SJCRH30 (cell line): ENCODE results near the gene ZACN. TPM values are rescaled to one million over a fixed set of nuclear protein-coding genes. Genes with fewer than 3 reads are reported as not detected.
"Not testable (repeated sequence)": the region's sequence is repeated elsewhere in the genome, so short reads cannot be mapped to it uniquely, and the experiment has no call there.

Experiments
- DNase-seq, 2 experiments: peaks; one replicate each; pipeline ENCODE4 v3.0.0-alpha.2; 2015 to 2020
- H3K27ac ChIP-seq: fragments of 250-450 bp; sonication (Bioruptor Pico); 2 replicates; pipeline ENCODE4 v1.5.1; 2020; ENCODE audit warnings: mild to moderate bottlenecking, moderate library complexity
- H3K27me3 ChIP-seq: fragments of 250-450 bp; sonication (Bioruptor Pico); 2 replicates; pipeline ENCODE4 v1.5.1; 2020; ENCODE audit warnings: mild to moderate bottlenecking, moderate library complexity
- H3K36me3 ChIP-seq: fragments of 250-450 bp; sonication (Bioruptor Pico); 2 replicates; pipeline ENCODE4 v1.5.1; 2020; ENCODE audit warnings: mild to moderate bottlenecking, moderate library complexity
- H3K4me1 ChIP-seq: fragments of 250-450 bp; sonication (Bioruptor Pico); 2 replicates; pipeline ENCODE4 v1.5.1; 2020; ENCODE audit warnings: mild to moderate bottlenecking, moderate library complexity
- H3K4me3 ChIP-seq: fragments of 250-450 bp; sonication (Bioruptor Pico); 2 replicates; pipeline ENCODE4 v1.5.1; 2020; ENCODE audit warnings: mild to moderate bottlenecking, moderate library complexity
- H3K9me3 ChIP-seq: fragments of 250-450 bp; sonication (Bioruptor Pico); replicated peaks from 2 replicates; pipeline ENCODE4 v1.5.1; 2020; ENCODE audit warnings: mild to moderate bottlenecking, moderate library complexity
- total RNA-seq: library from RNA; depleted of rRNA; stranded (reverse); fragments of >200 nt; shearing (Covaris generic); gene quantifications from 2 replicates; pipeline ENCODE4 v1.2.3, GENCODE V29; 2014

Gene ZACN
- total RNA-seq, 1 experiment from 2014 or later, result 0.14 TPM

- H3K27me3 ChIP-seq, result no peaks in the 10 kb centered on the region
- H3K4me1 ChIP-seq, result peaks cover 31% of the 10 kb centered on the region
- peak overlapping the region; percentile 80 for H3K27ac ChIP-seq
- peaks cover 82% of the 10 kb centered on the region for H3K36me3 ChIP-seq
- H3K9me3 ChIP-seq, result no peaks in the 10 kb centered on the region
- DNase-seq, result peak; percentile 95 to 96
- no peak overlapping the region for H3K4me3 ChIP-seq
Observed at GRCh38 chr17:76048711-76049110, 30.3 kb upstream of the ZACN start.

- Histone ChIP-seq H3K27me3 (no peaks in the 10 kb centered on the region), H3K36me3 (peaks cover 82% of the 10 kb centered on the region), H3K4me3 (no peak overlapping the region), H3K9me3 (no peaks in the 10 kb centered on the region), H3K27ac (peak overlapping the region; percentile 80), H3K4me1 (peaks cover 35% of the 10 kb centered on the region)
- DNase-seq, result peak; percentile 63 to 68
Observed at GRCh38 chr17:76049239-76049638, 29.7 kb upstream of the ZACN start.

DNA sequence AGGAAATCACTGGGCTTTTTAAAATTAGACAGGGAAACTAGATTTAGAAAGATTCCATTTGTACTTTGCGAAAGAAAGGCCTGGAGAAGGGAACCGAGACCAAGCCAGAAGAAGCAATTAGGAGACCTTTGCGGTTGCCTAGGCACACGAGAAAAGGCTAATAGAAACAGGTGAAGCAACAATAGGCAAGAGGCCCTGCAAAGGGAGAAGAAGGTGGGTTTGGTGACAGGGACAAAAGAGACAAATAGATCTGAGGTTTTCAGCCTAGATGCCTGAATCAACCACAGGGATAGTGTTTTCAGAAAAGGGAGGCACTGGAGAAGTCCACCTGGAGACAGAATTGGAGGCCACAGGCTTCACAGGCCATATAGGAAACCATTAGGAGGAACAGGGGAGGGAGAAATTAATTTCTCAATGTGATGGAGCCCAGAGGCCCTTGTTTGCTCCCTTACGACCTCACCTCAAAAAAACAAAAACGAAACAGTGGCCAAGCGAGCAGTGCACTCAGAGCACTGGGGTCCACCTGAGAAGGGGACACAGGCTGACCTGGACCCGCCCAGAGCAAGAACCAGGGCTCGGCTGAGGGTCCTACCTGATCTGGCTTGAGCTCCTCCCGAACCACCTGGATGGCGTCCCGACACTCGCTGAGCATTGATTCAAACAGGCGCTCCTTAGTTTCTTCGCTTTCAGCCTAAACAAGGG, 29.0 kb upstream of the ZACN start:
- H3K36me3 ChIP-seq, result peaks cover 82% of the 10 kb centered on the region
- H3K27me3 ChIP-seq, result no peaks in the 10 kb centered on the region
- peaks cover 35% of the 10 kb centered on the region for H3K4me1 ChIP-seq
- H3K27ac ChIP-seq, result peak overlapping the region; percentile 80
- no peak for DNase-seq
- no peak overlapping the region for H3K4me3 ChIP-seq
- no peaks in the 10 kb centered on the region for H3K9me3 ChIP-seq

DNA sequence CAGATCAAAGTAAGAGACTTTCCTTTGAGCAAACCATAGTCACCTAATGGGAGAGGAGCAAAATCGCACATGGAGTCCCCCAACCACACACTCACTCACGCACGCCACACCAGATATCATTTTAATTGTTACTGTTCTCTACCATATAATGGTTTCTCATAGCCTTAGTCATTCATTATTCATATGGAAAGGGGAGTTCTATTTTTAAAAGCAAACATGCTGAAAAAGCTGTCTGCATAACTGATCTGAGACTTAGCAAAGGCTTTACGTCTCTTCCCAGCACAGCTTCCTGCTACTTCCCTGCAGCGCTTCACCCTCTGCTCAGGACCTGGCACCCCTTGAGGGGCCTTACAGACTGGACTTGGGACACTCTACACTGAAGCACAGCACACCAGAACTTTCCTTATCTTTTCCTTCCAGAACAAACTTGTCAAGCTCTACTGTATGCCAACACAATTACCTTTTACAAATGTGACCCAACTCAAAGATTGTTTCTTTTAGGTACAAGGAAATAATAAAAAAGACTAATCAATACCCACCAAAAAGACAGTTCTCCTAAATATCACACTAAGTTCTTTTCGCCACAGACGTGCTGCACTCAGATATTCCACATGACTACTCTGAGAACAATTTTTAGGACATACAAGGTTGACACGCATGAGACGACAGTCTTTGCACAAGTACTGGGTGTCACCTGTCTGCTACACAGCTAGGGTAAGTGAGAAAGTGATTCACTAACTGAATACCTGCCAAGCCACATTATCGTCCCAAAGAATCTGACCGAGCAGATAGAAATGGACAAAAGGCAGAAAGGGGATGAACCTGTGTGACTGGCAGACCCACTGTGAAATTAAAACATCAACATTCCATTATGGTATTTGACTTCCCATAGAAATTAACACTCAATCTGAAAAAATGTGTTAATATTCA, 28.2 kb upstream of the ZACN start:
- Histone ChIP-seq H3K36me3 (peaks cover 81% of the 10 kb centered on the region), H3K4me1 (peaks cover 35% of the 10 kb centered on the region), H3K27me3 (no peaks in the 10 kb centered on the region), H3K27ac (no peak overlapping the region), H3K9me3 (no peaks in the 10 kb centered on the region), H3K4me3 (no peak overlapping the region)
- no peak for DNase-seq

- no peak overlapping the region for H3K27ac ChIP-seq
- peaks cover 81% of the 10 kb centered on the region for H3K36me3 ChIP-seq
Observed at GRCh38 chr17:76051561-76051960, 27.4 kb upstream of the ZACN start.

GRCh38 chr17:76053246-76054111, 25.5 kb upstream of the ZACN start:
- Histone ChIP-seq H3K27ac (no peak overlapping the region), H3K4me1 (peaks cover 27% of the 10 kb centered on the region), H3K27me3 (no peaks in the 10 kb centered on the region), H3K36me3 (peaks cover 83% of the 10 kb centered on the region), H3K9me3 (no peaks in the 10 kb centered on the region), H3K4me3 (no peak overlapping the region)
- DNase-seq, result no peak

More at GRCh38 chr17:76051561-76051960, 27.4 kb upstream of the ZACN start:
- Histone ChIP-seq H3K4me3 (no peak overlapping the region), H3K4me1 (peaks cover 35% of the 10 kb centered on the region), H3K9me3 (no peaks in the 10 kb centered on the region), H3K27me3 (no peaks in the 10 kb centered on the region)
- no peak for DNase-seq

- Histone ChIP-seq H3K4me1 (peaks cover 22% of the 10 kb centered on the region), H3K9me3 (no peaks in the 10 kb centered on the region), H3K36me3 (peaks cover 88% of the 10 kb centered on the region), H3K27me3 (no peaks in the 10 kb centered on the region), H3K27ac (no peak overlapping the region), H3K4me3 (no peak overlapping the region)
- no peak for DNase-seq
Observed at GRCh38 chr17:76054112-76054476, 24.9 kb upstream of the ZACN start.

- Histone ChIP-seq H3K4me1 (peaks cover 5% of the 10 kb centered on the region; the same call in 1 of the 2 replicates), H3K36me3 (peaks cover 89% of the 10 kb centered on the region), H3K9me3 (no peaks in the 10 kb centered on the region), H3K4me3 (no peak overlapping the region), H3K27ac (no peak overlapping the region), H3K27me3 (no peaks in the 10 kb centered on the region)
- no peak for DNase-seq
Observed at GRCh38 chr17:76056882-76057281, 22.1 kb upstream of the ZACN start.

DNA sequence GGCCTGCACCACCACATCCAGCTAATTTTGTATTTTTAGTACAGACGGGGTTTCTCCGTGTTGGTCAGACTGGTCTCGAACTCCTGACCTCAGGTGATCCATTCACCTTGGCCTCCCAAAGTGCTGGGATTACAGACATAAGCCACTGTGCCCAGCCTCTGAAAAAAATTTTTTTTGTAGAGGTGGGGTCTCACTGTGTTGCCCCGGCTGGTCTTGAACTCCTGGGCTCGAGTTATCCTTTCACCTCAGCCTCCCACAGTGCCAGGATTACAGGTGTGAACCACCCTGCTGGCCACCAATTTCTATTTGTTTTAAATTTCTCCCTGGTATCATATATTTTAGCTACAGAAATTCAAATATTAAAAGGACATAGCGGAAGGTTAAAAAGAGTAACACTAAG, 20.7 kb upstream of the ZACN start:
- H3K4me1 ChIP-seq, DNase-seq, H3K27me3 ChIP-seq, H3K4me3 ChIP-seq, H3K9me3 ChIP-seq, H3K27ac ChIP-seq: not testable (repeated sequence)
- peaks cover 91% of the 10 kb centered on the region for H3K36me3 ChIP-seq

DNA sequence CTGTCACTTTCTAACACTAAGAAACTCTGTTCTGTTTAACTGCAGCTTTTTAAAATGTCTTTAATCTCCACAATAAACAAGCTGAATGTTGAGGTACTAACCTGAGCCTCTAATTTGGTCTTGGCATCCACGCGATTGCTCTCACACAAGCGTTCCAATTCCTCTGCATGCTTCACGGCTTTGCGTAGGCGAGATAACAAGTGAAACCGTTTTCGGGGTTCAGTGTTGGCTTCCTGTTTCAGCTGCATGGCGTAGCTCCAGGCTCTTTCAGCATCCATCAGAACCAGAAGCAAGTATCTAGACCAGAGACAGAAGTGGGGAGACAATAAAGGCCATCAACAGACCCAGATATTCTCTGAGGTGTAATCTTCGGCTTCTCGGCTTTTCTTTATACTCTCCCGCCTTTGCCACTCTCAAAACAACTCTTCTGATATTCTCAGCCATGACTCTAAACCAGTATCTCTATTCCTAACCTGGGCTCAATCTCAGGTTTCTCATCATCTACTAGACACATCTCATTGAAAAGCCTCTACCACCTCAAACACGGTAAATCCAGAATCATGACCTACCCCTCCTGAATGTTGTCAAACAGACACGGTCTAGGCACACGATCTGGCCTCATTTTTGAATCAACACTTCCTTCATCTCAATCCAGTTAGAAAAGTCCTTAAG, 15.0 kb upstream of the ZACN start:
- Histone ChIP-seq H3K9me3 (no peaks in the 10 kb centered on the region), H3K36me3 (peaks cover 77% of the 10 kb centered on the region), H3K4me1 (no peaks in the 10 kb centered on the region), H3K27me3 (no peaks in the 10 kb centered on the region), H3K27ac (no peak overlapping the region), H3K4me3 (no peak overlapping the region)
- no peak for DNase-seq

DNA sequence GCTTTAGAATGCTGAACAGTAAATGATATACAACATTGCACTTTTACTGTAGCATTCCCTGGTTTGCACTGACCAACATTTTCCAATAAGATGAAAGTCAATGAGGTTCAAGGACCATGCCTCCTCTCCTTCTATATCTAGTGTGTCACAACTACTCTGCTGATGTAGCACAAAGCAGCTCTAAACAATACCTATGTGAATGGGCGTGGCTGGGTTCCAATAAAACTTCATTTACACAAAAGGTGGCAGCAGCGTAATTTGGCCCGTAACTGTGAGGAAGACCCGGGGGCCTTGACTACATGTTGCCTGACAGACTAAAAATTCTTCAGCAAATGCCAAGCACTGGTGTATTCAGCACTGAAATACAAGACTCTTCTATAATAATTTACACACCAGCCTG, 13.2 kb upstream of the ZACN start:
- H3K9me3 ChIP-seq, result no peaks in the 10 kb centered on the region
- DNase-seq, result no peak
- H3K4me3 ChIP-seq, result no peak overlapping the region
- no peaks in the 10 kb centered on the region for H3K4me1 ChIP-seq
- no peaks in the 10 kb centered on the region for H3K27me3 ChIP-seq
- H3K36me3 ChIP-seq, result peaks cover 69% of the 10 kb centered on the region
- H3K27ac ChIP-seq, result no peak overlapping the region

DNA sequence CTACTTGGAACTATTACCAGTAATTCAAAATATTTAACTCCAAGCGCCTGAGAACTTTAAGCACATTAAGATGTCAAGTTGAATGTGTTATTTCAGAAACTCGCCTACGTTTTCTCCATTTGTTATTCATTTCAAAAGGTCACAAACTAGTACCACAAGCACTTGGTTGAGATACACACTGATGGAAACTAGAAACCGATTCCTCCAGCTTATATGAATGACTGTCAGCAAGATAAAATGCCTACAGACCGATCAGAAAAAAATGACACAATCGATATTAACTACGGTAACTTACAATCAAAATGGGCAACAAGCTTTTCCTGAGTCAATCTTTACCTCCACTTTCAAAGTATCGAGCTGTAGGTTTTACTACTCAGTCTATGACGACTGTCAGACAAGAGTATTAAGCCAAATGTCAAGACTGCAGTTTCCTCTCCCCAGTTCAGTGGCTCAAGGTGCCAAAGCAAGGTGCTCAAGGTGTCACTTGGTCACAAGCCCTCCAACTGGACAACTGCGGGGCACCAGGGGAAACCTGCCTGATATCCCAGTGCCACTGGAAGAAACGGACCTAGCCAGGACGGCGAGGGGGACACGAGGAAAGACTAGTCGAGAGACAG, 7.3 kb upstream of the ZACN start:
- H3K9me3 ChIP-seq, result no peaks in the 10 kb centered on the region
- H3K36me3 ChIP-seq, result peaks cover 31% of the 10 kb centered on the region
- H3K4me3 ChIP-seq, result peak overlapping the region; percentile 73
- DNase-seq, result no peak
- H3K4me1 ChIP-seq, result peaks cover 6% of the 10 kb centered on the region
- H3K27ac ChIP-seq, result peak overlapping the region; percentile 47
- no peaks in the 10 kb centered on the region for H3K27me3 ChIP-seq

GRCh38 chr17:76072148-76072858, 6.7 kb upstream of the ZACN start, which contains the start of gene SRP68:
TSS of gene SRP68 (minus strand) at chr17:76072517. CDS start at chr17:76072491, 26 bp downstream.
- peak; percentile 98 for DNase-seq
- peak within 1 kb of the TSS; percentile 47 for H3K27ac ChIP-seq
- peaks cover 6% of the 10 kb centered on the region for H3K4me1 ChIP-seq
- no peaks in the 10 kb centered on the region for H3K9me3 ChIP-seq
- peak within 1 kb of the TSS; percentile 73 for H3K4me3 ChIP-seq
- no peaks in the 10 kb centered on the region for H3K27me3 ChIP-seq
- peaks cover 24% of the 10 kb centered on the region for H3K36me3 ChIP-seq
